ENCODE data around the gene SERPINA5. TPM values are rescaled to one million over a fixed set of nuclear protein-coding genes. Genes with fewer than 3 reads are reported as not detected.

Gene SERPINA5
- total RNA-seq, 4 donors from 2014 or later, result 2.1 to 5.1 (median 3.7) TPM

- 90% methylated on average over 6 of the region's 6 CpGs for WGBS
- no peak overlapping the region for H3K27ac ChIP-seq (replicated peaks in 1 of 4)
- intact Hi-C loops (cut with DNase I), result no loop called here
- no peaks in the 10 kb centered on the region for H3K27me3 ChIP-seq
- DNase-seq (ENCODE audit: extremely low spot score), result no peak
- TF ChIP-seq, protein P1, sequence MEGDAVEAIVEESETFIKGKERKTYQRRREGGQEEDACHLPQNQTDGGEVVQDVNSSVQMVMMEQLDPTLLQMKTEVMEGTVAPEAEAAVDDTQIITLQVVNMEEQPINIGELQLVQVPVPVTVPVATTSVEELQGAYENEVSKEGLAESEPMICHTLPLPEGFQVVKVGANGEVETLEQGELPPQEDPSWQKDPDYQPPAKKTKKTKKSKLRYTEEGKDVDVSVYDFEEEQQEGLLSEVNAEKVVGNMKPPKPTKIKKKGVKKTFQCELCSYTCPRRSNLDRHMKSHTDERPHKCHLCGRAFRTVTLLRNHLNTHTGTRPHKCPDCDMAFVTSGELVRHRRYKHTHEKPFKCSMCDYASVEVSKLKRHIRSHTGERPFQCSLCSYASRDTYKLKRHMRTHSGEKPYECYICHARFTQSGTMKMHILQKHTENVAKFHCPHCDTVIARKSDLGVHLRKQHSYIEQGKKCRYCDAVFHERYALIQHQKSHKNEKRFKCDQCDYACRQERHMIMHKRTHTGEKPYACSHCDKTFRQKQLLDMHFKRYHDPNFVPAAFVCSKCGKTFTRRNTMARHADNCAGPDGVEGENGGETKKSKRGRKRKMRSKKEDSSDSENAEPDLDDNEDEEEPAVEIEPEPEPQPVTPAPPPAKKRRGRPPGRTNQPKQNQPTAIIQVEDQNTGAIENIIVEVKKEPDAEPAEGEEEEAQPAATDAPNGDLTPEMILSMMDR (IDR thresholded peaks at IDR 0.05), result no peak
- TF ChIP-seq EP300 (IDR thresholded peaks at IDR 0.05) (no peak), POLR2A (IDR thresholded peaks at IDR 0.05; ENCODE audit: low read depth) (no peak), POLR2AphosphoS5 (IDR thresholded peaks at IDR 0.05) (no peak)
- H3K9me3 ChIP-seq, result no peaks in the 10 kb centered on the region
- H3K4me3 ChIP-seq, result no peak overlapping the region
- no peaks in the 10 kb centered on the region for H3K36me3 ChIP-seq
- H3K4me1 ChIP-seq, result peaks cover 6 to 21% (median 11%) of the 10 kb centered on the region in 4 donors
Measured at GRCh38 chr14:94578712-94579111, 2.5 kb upstream of the SERPINA5 start.

- DNase-seq (ENCODE audit: extremely low spot score), result no peak
- peak overlapping the region in 3 of 4 donors; percentile 33 to 56 (median 45) for H3K27ac ChIP-seq (replicated peaks in 1 of 4)
- 74% methylated on average over 7 of the region's 7 CpGs for WGBS
Measured at GRCh38 chr14:94582199-94582750, 1.0 kb downstream of the SERPINA5 start.

GRCh38 chr14:94582851-94583250 is 1.6 kb downstream of the SERPINA5 start:
- no peak for TF ChIP-seq POLR2A (IDR thresholded peaks at IDR 0.05; ENCODE audit: low read depth)
- TF ChIP-seq, protein P1 (IDR thresholded peaks at IDR 0.05), result no peak
- no peak for TF ChIP-seq EP300 (IDR thresholded peaks at IDR 0.05)
- no peak for TF ChIP-seq POLR2AphosphoS5 (IDR thresholded peaks at IDR 0.05)
- WGBS, result 78% methylated on average over 3 of the region's 3 CpGs

More at GRCh38 chr14:94582199-94582750, 1.0 kb downstream of the SERPINA5 start:
- no peaks in the 10 kb centered on the region for H3K27me3 ChIP-seq
- no peaks in the 10 kb centered on the region for H3K9me3 ChIP-seq
- TF ChIP-seq EP300 (IDR thresholded peaks at IDR 0.05) (no peak), POLR2AphosphoS5 (IDR thresholded peaks at IDR 0.05) (no peak), POLR2A (IDR thresholded peaks at IDR 0.05; ENCODE audit: low read depth) (no peak)
- TF ChIP-seq, protein P1 (IDR thresholded peaks at IDR 0.05), result no peak
- peaks cover 6 to 21% (median 11%) of the 10 kb centered on the region in 4 donors for H3K4me1 ChIP-seq
- no peak overlapping the region for H3K4me3 ChIP-seq
- intact Hi-C loops (cut with DNase I), result no loop called here
- H3K36me3 ChIP-seq, result no peaks in the 10 kb centered on the region

DNA sequence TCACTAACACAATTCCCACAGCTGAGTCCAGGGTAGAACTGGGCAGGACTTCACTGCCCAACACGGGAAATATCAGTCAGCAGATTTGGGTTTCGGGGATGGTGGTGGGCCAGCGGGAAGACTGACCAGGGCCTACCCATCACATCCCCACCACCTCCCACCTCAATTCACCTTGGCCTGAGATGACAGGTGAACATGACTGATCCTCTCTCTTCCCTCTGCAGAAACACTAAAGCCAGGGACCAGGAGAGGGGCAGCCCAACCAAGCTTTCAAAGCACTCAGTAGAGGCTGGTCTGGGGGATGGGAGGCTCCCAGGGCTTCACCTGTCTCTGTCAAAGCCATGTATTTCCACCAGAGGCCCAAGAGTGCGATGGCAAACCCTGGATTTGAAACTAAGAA is 2.3 kb downstream of the SERPINA5 start:
- TF ChIP-seq, protein P1 (IDR thresholded peaks at IDR 0.05), result no peak
- TF ChIP-seq EP300 (IDR thresholded peaks at IDR 0.05), result no peak
- no peaks in the 10 kb centered on the region for H3K27me3 ChIP-seq
- H3K9me3 ChIP-seq, result no peaks in the 10 kb centered on the region
- no peak overlapping the region for H3K27ac ChIP-seq (replicated peaks in 1 of 4)
- H3K4me3 ChIP-seq, result no peak overlapping the region
- no peak for DNase-seq (ENCODE audit: extremely low spot score)
- peaks cover 6 to 21% (median 11%) of the 10 kb centered on the region in 4 donors for H3K4me1 ChIP-seq
- intact Hi-C loops (cut with DNase I), result no loop called here
- no peaks in the 10 kb centered on the region for H3K36me3 ChIP-seq
- 90% methylated on average over 4 of the region's 4 CpGs for WGBS

More at GRCh38 chr14:94582851-94583250, 1.6 kb downstream of the SERPINA5 start:
- H3K4me3 ChIP-seq, result no peak overlapping the region
- H3K9me3 ChIP-seq, result no peaks in the 10 kb centered on the region
- no peak overlapping the region for H3K27ac ChIP-seq (replicated peaks in 1 of 4)
- H3K27me3 ChIP-seq, result no peaks in the 10 kb centered on the region
- intact Hi-C loops (cut with DNase I), result no loop called here
- no peak for DNase-seq (ENCODE audit: extremely low spot score)
- no peaks in the 10 kb centered on the region for H3K36me3 ChIP-seq
- H3K4me1 ChIP-seq, result peaks cover 6 to 21% (median 11%) of the 10 kb centered on the region in 4 donors
